Measurements from ENCODE around the gene GDF3.
"Not testable (repeated sequence)": the region's sequence is repeated elsewhere in the genome, so short reads cannot be mapped to it uniquely, and the experiment has no call there.

GDF3 gene

DNA sequence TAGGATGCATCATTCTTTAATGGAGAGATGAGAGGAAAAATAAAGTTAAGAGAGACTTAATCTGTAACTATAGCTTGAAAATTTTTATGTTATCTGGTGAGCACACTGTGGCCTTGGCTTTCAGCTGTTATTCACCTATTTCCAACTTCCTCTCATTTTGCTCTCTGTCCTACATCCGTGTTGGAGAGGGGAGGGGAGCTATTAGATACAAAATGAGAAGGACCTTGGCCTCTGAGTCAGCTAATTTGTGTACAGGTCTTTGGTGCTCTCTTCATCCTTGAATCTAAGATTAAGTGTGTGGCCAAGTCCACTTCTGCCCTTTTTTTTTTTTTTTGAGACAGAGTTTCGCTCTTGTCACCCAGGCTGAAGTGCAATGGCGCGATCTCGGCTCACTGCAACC lies 29.0 kb downstream of the GDF3 start:
- DNase-seq = no peak

DNA sequence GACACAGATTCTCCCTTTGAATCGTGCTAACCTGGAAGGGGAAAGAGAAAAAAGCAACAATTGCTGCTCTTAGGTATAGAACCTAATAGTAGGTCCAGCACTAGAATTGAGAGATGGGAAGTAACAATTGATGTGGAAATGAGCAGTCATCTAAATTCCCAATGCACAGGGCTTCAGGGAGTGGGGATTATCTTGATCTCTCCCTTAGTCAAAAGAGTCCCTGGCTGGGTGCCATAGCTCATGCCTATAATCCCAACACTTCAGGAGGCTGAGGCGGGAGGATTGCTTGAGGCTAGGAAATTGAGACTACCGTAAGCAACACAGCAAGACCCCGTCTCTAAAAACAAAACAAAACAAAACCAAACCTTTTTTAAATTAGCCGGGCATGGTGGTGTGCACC lies 33.8 kb downstream of the GDF3 start:
- DNase-seq = no peak

DNA sequence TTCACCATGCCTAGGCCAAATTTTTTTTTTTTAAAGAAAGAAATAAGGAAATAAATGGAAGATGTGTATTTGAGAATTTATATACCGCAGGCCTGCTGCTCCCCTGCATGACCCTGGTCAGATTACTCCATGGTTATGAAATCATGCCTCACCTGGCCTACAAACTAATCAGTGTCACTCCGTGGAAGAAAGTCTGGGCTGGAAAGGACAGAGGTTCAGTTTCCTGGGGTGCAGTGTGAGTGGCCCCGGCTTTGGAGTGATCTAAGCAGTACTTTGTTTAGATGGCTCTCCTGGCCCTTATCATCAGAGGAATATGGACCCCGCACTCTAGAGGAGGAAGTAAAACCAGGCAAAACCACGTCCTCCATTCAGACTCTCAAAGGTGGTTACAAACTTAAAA lies 39.5 kb downstream of the GDF3 start:
- no peak for DNase-seq

GRCh38 chr12:7650091-7650490 lies 45.5 kb downstream of the GDF3 start:
- DNase-seq = no peak

DNA sequence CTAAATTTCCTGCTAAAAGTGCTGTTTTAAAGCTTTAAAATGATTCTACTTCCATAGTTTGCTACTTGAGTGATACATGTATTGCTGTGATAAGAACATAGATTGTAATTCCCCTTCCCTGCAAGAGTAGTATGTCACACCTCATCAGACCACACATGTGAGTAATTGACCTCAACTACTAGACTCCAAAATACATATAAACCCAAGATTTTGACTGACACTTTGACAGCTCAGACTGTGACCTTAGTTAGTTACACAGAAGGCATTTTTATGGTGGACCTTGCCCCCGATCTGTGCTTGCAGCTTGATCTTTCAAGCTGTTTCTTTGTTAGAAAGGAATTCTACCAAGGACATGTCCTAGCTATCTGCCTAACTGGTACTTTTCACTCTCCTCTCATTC lies 48.5 kb downstream of the GDF3 start:
- DNase-seq = no peak

GRCh38 chr12:7646178-7646475 lies 49.4 kb downstream of the GDF3 start:
- DNase-seq = no peak

GRCh38 chr12:7645395-7646177 lies 50.0 kb downstream of the GDF3 start:
- DNase-seq = no peak

DNA sequence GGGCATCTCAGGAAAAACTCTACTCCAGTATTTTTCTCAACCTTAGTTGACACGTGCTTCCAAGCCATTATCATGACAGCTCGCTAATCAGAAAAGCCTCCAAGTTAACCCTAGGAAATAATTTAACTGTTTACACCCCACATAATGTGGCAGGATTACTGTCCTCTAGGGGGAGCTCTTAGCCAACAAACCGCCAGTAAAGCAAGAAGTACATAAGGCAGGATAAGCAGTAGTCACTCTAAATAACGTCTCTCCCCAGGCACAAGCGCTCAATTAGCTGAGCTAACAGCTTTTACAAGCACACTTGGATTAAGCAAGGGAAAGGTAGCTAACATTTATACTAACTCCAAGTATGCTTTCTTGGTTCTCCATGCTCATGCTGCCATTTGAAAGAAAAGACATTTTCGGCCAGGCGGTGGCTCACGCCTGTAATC lies 52.7 kb downstream of the GDF3 start:
- DNase-seq = no peak

GRCh38 chr12:7642287-7642686 lies 53.3 kb downstream of the GDF3 start:
- DNase-seq = no peak

DNA sequence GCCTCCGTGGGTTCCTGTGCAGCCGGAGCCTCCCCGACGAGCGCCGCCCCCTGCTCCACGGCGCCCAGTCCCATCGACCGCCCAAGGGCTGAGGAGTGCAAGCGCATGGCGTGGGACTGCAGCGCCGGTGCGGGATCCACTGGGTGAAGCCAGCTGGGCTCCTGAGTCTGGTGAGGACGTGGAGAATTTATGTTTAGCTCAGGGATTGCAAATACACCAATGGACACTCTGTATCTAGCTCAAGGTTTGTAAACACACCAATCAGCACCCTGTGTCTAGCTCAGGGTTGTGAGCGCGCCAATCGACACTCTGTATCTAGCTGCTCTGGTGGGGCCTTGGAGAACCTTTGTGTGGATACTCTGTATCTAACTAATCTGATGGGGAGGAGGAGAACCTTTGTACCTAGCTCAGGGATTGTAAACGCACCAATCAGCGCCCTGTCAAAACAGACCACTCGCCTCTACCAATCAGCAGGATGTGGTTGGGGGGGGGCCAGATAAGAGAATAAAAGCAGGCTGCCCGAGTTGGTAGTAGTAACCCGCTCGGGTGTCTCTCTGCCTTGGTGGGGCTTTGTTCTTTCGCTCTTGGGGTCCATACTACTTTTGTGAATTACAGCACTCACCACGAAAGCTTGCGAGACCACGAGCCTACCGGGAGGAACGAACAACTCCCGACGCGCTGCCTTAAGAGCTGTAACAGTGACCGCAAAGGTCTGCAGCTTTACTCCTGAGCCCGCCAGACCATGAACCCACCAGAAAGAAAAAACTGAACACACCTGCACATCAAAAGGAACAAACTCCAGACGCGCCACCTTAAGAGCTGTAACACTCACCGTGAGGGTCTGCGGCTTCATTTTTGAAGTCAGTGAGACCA lies 55.2 kb downstream of the GDF3 start:
- DNase-seq = not testable (repeated sequence)

All from NCI-H2081 (cell line).